ENCODE measurements around the gene PGS1. TPM values are rescaled to one million over a fixed set of nuclear protein-coding genes. Genes with fewer than 3 reads are reported as not detected.

Gene PGS1
- total RNA-seq, 4 donors from 2014 or later, result 23.9 to 51.7 (median 34.2) TPM

DNA sequence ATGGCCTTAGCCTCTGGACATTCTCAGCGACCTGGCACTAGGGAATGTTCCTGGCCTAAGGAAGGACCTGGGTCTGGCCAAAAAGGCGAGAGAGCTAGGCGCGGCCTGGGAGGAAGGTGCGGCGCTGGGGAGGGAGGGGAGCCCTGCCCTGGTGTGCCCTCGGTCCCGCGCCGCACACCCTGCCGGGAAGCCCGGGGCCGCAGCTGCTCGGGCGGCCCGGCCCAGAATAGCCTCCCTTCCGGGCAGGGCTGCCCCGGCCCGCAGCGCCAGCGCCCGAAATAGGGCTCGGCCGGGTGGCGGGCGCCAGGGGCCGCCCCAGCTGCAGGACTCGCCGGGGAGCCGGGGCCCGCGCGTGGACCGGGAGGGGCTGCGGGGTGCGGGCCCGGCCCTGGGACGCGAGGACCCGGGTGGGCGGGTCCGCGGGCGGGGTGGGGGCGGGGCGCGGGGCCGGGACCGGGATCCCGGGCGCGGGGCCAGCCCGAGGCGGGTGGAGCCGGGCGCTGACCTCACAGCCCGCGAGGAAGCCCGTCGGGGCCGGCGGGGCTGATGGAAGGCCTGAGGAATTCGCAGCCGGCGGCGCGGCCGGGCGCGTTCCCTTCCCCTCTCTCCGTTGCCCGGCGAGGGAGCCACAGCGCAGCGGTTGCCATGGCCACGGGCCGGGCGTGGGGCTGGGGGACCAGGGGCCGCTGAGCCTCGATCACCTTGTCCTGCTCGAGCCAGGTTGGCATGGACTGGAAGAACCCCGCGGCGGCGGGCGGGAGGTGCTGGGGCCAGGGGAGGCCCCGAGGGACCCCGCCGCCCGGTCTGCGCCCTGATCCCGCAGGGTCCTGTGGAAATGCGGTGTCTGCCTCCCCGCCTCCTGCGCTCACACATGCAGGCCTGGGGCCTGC is 36.6 kb upstream of the PGS1 start:
- peak; percentile 75 to 86 for DNase-seq (ENCODE audit: low spot score in 2 of 2)
- H3K4me3 ChIP-seq, result peak overlapping the region; percentile 46
- H3K4me1 ChIP-seq, result peaks cover 60% of the 10 kb centered on the region
- H3K27me3 ChIP-seq, result no peaks in the 10 kb centered on the region
- TF ChIP-seq, protein P1, sequence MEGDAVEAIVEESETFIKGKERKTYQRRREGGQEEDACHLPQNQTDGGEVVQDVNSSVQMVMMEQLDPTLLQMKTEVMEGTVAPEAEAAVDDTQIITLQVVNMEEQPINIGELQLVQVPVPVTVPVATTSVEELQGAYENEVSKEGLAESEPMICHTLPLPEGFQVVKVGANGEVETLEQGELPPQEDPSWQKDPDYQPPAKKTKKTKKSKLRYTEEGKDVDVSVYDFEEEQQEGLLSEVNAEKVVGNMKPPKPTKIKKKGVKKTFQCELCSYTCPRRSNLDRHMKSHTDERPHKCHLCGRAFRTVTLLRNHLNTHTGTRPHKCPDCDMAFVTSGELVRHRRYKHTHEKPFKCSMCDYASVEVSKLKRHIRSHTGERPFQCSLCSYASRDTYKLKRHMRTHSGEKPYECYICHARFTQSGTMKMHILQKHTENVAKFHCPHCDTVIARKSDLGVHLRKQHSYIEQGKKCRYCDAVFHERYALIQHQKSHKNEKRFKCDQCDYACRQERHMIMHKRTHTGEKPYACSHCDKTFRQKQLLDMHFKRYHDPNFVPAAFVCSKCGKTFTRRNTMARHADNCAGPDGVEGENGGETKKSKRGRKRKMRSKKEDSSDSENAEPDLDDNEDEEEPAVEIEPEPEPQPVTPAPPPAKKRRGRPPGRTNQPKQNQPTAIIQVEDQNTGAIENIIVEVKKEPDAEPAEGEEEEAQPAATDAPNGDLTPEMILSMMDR (IDR thresholded peaks at IDR 0.05), result no peak
- no peak for TF ChIP-seq EP300 (IDR thresholded peaks at IDR 0.05)
- no peak for TF ChIP-seq POLR2A (IDR thresholded peaks at IDR 0.05)
- TF ChIP-seq POLR2AphosphoS5 (IDR thresholded peaks at IDR 0.05), result peak in 2 of 3 donors; percentile 10 to 44
- no peaks in the 10 kb centered on the region for H3K36me3 ChIP-seq
- H3K9me3 ChIP-seq, result no peaks in the 10 kb centered on the region
- WGBS, result 4% methylated on average over 32 of the region's 95 CpGs
- H3K27ac ChIP-seq, result peak overlapping the region; percentile 93

DNA sequence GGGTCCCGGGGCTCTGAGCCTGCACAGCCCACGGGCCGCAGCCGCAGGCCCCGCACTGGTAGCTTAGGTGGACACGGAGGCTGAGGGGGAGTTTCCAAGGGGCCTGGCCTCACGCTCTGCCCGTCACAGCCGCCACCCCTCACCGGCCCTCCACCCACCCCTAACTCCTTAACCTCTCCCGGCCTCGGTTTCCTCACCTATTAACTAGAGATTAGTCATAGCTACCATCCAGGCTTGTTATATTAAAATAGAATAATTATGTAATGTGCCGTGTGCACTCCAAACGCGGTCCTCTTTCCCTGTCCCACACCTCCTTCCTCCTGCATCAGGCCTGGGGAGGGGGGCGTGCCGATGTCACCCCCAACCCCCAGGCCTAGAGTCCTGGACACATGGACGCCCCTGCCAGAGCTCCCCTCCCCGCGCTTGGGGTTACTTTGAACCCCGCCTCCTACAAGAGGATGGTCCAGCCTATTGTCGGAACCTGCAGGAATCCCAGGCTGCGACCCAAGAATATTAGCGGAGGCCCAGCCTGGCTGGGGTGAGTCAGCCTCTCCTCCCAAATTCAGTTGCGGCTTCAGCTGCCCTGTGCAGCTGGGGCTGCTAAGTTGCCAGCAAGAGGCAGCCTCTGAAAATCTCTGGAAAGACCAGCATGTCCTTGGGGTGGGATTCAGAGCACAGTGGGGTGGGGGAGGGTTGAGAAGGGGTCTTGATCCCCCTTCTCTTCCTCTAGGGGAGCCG is 35.8 kb upstream of the PGS1 start:
- WGBS, result 15% methylated on average over 25 of the region's 26 CpGs
- TF ChIP-seq POLR2A (IDR thresholded peaks at IDR 0.05), result no peak
- TF ChIP-seq EP300 (IDR thresholded peaks at IDR 0.05), result no peak
- no peak for TF ChIP-seq POLR2AphosphoS5 (IDR thresholded peaks at IDR 0.05)
- TF ChIP-seq, protein P1 (IDR thresholded peaks at IDR 0.05), result no peak
- Histone ChIP-seq H3K36me3 (no peaks in the 10 kb centered on the region), H3K27me3 (no peaks in the 10 kb centered on the region), H3K4me3 (peak overlapping the region; percentile 46), H3K9me3 (no peaks in the 10 kb centered on the region), H3K27ac (peak overlapping the region; percentile 93), H3K4me1 (peaks cover 67% of the 10 kb centered on the region)
- DNase-seq (ENCODE audit: low spot score in 2 of 2), result peak; percentile 86 to 88

DNA sequence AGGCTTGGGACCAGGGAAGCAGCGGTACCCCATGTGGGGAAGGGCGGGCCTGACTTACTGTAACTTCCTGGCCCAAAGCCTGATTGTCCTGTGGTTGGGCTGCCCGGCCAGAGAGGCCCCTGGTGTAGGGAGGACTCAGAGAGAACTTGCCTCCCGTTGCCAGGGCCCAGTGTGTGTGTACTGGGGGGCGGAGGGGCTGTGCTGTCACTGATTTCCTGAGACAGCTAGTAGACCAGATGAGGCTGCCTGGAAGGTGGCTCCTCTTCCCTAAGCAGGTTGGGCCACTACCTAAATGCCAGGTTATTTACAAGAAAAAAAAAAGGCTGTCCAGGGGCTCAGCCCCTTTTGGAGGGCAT is 35.3 kb upstream of the PGS1 start:
- TF ChIP-seq EP300 (IDR thresholded peaks at IDR 0.05) (no peak), POLR2A (IDR thresholded peaks at IDR 0.05) (no peak), POLR2AphosphoS5 (IDR thresholded peaks at IDR 0.05) (no peak)
- TF ChIP-seq, protein P1 (IDR thresholded peaks at IDR 0.05), result no peak
- Histone ChIP-seq H3K4me1 (peaks cover 71% of the 10 kb centered on the region), H3K27ac (peak overlapping the region; percentile 93), H3K9me3 (no peaks in the 10 kb centered on the region), H3K36me3 (no peaks in the 10 kb centered on the region), H3K27me3 (no peaks in the 10 kb centered on the region), H3K4me3 (peak overlapping the region; percentile 46)
- peak; percentile 91 to 94 for DNase-seq (ENCODE audit: low spot score in 2 of 2)
- WGBS, result 13% methylated on average over 1 of the region's 5 CpGs

DNA sequence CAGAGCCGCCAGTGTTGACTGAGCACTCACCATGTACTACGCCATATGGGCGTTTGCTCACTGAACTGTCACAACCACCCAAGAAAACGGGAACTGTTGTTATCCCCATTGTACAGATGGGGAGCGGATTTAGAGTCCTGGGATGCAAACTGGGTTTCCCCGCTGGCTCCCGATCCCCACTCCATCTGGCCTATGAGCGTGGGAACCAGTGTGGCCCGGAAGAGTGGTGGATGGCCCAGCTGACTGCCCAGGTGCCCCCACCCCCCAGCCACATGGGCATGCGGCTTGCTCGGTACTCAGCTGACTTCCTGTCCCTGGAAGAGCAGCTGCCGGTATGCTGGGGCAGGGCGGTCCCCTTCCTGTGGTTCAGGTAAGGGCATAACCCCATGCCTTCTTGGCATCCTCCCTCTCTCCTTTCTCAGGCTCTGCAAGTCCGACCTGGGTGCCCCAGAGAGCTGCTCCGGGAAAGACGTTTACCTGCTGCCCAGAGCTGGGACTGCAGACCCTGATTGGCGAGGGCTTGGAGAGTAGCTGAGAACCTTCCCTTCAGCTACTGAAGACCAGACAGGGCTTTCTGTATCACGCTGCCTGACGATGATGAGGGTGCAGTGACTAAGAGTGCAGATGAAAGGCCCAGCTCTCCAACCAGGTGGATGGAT is 34.8 kb upstream of the PGS1 start:
- 77% methylated on average over 10 of the region's 19 CpGs for WGBS
- Histone ChIP-seq H3K27ac (peak overlapping the region; percentile 93), H3K36me3 (no peaks in the 10 kb centered on the region), H3K4me1 (peaks cover 72% of the 10 kb centered on the region), H3K9me3 (no peaks in the 10 kb centered on the region), H3K4me3 (no peak overlapping the region), H3K27me3 (no peaks in the 10 kb centered on the region)
- no peak for DNase-seq (ENCODE audit: low spot score in 2 of 2)
- TF ChIP-seq POLR2AphosphoS5 (IDR thresholded peaks at IDR 0.05), result no peak

DNA sequence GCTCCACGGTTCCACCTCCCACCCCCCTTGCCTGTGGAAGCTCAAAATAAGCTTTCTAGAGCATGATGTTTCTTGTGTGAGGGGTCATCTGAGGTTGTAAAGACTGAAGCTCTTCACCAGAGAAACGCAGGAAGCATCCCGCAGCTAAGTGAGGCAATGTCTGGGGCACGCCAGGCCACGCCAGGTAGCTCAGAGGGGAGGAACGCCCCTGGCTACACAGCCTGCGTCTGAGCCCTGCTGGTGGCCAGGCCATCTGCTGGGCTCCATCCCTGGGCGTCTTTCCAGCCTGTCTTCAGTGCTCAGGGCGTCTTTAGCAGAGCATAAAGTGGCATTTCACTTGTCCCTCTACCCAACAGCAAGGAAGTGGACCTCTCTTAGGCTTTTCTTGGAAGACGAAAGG is 33.8 kb upstream of the PGS1 start:
- Histone ChIP-seq H3K27me3 (no peaks in the 10 kb centered on the region), H3K36me3 (no peaks in the 10 kb centered on the region), H3K4me3 (no peak overlapping the region), H3K27ac (no peak overlapping the region), H3K4me1 (peaks cover 74% of the 10 kb centered on the region), H3K9me3 (no peaks in the 10 kb centered on the region)
- no peak for DNase-seq (ENCODE audit: low spot score in 2 of 2)
- TF ChIP-seq, protein P1 (IDR thresholded peaks at IDR 0.05), result no peak
- TF ChIP-seq POLR2AphosphoS5 (IDR thresholded peaks at IDR 0.05) (no peak), POLR2A (IDR thresholded peaks at IDR 0.05) (no peak), EP300 (IDR thresholded peaks at IDR 0.05) (no peak)
- WGBS, result 76% methylated on average over 7 of the region's 10 CpGs
